Body of pancreas (tissue), 4 donors: ENCODE measurements around the gene ZNF655.
"Not testable (repeated sequence)": the region's sequence is repeated elsewhere in the genome, so short reads cannot be mapped to it uniquely, and the experiment has no call there.

Experiments used
- POLR2A ChIP-seq, 3 donors: fragments of 450-650 bp; IDR thresholded peaks; one replicate each; pipeline ENCODE4 v1.6.1; 2016; ENCODE audit warnings: antibody characterized with exemption in 3 of 3, mild to moderate bottlenecking in 2 of 3
- TF ChIP-seq, protein P1 (sequence below), 7 experiments: fragments of 450-650 bp in 4 of 7; fragments of 200-600 bp in 3 of 7; sonication (generic) in 3 of 7; IDR thresholded peaks; one replicate each; pipeline ENCODE4 v1.5.1; 2016 to 2019; ENCODE audit warnings: antibody characterized with exemption in 7 of 7

DNA sequence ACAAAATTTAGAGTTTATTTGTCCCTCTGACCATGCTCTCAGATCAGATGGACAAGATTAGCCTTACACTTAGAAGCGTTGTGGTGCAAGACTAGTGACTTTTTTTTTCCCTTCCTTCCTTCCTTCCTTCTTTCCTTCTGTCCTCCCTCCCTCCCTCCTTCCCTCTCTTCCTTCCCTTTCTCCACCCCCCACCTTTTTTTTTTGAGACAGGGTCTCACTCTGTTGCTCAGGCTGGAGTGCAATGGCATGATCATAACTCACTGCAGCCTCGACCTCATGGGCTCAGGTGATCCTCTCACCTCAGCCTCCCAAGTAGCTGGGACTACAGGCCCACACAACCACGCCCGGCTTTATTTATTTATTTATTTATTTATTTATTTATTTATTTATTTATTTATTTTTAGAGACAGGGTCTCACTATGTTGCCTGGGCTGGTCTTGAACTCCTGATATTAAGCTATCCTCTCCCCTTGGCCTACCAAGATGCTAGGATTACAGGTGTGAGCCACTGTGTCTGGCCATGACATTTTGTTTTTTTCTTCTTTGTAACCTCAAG is 22.4 kb downstream of the ZNF655 start:
- TF ChIP-seq POLR2A (IDR thresholded peaks at IDR 0.05) = not testable (repeated sequence)
- TF ChIP-seq, protein P1, sequence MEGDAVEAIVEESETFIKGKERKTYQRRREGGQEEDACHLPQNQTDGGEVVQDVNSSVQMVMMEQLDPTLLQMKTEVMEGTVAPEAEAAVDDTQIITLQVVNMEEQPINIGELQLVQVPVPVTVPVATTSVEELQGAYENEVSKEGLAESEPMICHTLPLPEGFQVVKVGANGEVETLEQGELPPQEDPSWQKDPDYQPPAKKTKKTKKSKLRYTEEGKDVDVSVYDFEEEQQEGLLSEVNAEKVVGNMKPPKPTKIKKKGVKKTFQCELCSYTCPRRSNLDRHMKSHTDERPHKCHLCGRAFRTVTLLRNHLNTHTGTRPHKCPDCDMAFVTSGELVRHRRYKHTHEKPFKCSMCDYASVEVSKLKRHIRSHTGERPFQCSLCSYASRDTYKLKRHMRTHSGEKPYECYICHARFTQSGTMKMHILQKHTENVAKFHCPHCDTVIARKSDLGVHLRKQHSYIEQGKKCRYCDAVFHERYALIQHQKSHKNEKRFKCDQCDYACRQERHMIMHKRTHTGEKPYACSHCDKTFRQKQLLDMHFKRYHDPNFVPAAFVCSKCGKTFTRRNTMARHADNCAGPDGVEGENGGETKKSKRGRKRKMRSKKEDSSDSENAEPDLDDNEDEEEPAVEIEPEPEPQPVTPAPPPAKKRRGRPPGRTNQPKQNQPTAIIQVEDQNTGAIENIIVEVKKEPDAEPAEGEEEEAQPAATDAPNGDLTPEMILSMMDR (IDR thresholded peaks at IDR 0.05) = not testable (repeated sequence)
